KOPT-K1 (cell line): ENCODE data around the gene TMEM163.

Experiments used
- H3K27ac ChIP-seq: fragments of 200-600 bp; sonication (generic); 2 replicates; pipeline ENCODE4 v1.5.1; 2016; ENCODE audit warnings: antibody characterized with exemption, mild to moderate bottlenecking, low read depth, low read length; ENCODE audit not compliant: poor library complexity, severe bottlenecking
- H3K36me3 ChIP-seq: fragments of 200-600 bp; sonication (generic); 2 replicates; pipeline ENCODE4 v1.5.1; 2017; ENCODE audit warnings: antibody characterized with exemption, mild to moderate bottlenecking, low read length, moderate library complexity; ENCODE audit not compliant: insufficient read depth
- H3K9me3 ChIP-seq: fragments of 200-600 bp; sonication (generic); 2 replicates; pipeline ENCODE4 v1.5.1; 2017; ENCODE audit warnings: antibody characterized with exemption, low read length, mild to moderate bottlenecking; ENCODE audit not compliant: insufficient read depth, poor library complexity, severe bottlenecking

The TMEM163 gene

DNA sequence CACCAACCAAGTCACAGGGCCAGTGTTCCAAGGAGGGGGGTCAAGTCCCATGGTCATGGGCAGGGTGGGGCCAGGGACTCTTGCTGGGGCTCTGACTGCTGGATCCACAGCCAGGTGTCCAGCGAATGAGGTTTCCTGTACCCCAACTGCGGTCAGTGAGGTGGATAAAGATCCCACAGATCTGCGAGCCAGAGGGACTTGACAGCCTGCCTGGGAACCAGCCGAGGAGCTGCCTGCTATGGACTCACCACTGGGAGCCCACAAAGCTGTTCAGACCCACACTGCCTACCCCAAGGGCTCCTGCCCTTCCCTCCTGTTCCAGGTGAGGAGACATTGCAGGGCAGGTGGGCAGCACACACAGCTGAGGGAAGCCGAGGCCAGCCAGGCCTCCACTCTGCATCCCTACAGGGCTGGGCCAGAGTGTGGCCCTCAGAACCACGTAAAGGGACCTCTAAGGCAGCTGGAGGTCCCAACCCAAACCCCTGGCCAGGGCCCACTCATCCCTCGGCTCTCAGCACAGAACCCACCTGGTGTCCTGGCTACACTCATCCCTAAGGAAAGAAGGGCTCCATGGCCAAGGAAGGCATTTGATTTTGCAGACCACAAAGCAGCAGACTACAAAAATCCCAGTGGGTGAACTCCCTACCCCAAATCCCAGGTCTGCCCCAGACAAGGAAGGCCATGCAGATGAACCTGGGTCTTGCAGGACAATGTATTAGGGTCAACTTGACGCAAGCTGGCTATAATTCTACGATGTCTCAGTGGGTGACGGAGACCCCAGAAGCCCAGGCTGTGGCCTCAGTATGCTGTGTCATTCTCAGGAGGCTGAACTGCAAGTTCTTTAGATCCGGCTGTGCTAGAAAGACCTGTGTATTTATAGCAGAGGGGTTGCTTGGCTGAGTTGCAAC, 255.8 kb downstream of the TMEM163 start:
- no peaks in the 10 kb centered on the region for H3K9me3 ChIP-seq
- no peak overlapping the region for H3K27ac ChIP-seq
- no peaks in the 10 kb centered on the region for H3K36me3 ChIP-seq

- Histone ChIP-seq H3K27ac (no peak overlapping the region), H3K36me3 (no peaks in the 10 kb centered on the region), H3K9me3 (no peaks in the 10 kb centered on the region)
Observed at GRCh38 chr2:134462275-134462674, 256.5 kb downstream of the TMEM163 start.

DNA sequence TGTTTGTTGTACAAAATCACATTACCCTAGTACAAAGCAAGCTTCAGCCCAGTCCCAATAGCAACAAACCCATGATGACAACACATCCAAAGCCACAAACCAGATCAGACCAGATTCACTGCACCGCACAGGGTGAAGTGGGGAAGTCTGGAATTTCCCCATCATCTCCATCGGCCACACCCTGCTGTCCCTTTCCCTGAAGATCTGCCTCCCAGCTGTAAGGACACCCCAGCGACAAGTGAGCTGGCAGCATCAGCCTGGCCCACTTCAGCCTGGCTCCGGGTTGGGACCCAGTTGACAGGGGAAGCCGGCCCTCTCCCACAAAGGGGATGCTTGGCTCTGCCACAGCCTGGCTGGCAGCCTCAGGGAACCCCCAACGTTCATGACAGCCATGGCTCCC, 257.3 kb downstream of the TMEM163 start:
- no peaks in the 10 kb centered on the region for H3K9me3 ChIP-seq
- H3K36me3 ChIP-seq = 0 out of 2 replicates have a peak, but pooled peaks cover 1% of the 10 kb centered on the region
- no peak overlapping the region for H3K27ac ChIP-seq

DNA sequence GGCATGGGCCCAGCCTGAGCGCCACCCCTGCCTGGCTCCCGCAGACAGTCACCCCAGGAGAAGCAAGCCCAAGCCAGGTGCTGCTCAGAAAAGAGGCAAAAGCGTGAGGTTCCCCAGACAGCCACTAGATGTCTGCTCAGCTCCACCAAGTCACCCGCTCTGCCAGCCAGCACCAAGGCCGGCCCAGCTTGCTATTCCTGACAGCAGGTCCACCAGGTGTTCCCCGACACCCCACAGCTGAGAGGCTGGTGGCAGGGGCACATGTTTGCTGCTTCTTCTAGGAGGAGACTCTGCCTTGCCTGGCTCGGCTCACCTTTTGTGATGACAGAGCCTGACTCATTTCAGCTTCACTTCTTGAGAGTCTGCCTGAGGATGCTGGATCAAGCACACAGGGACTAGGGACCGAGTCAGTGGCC, 258.2 kb downstream of the TMEM163 start:
- Histone ChIP-seq H3K36me3 (peaks cover 7% of the 10 kb centered on the region; the same call in 1 of the 2 replicates), H3K9me3 (no peaks in the 10 kb centered on the region), H3K27ac (no peak overlapping the region)

- Histone ChIP-seq H3K27ac (no peak overlapping the region), H3K36me3 (peaks cover 14% of the 10 kb centered on the region; the same call in 1 of the 2 replicates), H3K9me3 (no peaks in the 10 kb centered on the region)
Observed at GRCh38 chr2:134459706-134460406, 258.9 kb downstream of the TMEM163 start.

DNA sequence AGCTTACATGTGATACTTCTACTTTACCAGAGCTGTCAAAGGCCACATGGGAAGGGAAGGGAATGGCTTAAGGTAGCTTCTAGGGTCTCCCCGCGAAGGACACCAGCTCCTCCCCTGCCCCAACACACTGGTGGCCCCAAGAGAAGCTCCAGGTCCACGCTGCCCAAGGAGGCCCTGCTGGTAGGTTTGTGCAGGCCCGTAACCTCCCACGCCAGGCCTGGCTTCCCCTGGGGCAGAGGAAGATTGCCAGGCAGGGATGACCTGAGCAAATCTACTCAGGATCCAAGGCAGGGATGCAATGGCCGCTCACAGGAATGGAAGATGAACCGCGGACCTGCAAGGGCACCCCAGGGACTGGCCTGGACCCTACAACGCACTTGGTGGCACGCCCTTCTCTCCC, 259.9 kb downstream of the TMEM163 start:
- H3K27ac ChIP-seq = no peak overlapping the region
- peaks cover 14% of the 10 kb centered on the region; the same call in 1 of the 2 replicates for H3K36me3 ChIP-seq
- H3K9me3 ChIP-seq = no peaks in the 10 kb centered on the region

DNA sequence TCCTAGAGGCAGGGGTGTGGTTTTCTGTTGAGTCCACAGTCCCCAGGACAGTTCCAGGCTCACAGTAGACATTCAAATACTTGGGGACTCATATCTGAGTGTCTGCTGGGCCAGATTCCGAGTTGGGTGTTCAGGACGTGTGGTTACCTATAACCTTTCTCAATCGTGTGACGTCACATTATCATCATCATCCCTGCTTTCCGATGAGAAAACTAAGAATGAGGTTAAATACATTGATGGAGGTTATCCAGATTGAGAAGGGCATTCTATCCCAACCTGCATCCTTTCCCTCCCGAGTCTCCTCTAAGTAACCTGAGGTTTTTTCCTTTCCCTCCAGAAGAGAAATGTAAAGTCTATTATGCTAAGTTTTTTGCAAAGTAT, 260.3 kb downstream of the TMEM163 start:
- H3K9me3 ChIP-seq = no peaks in the 10 kb centered on the region
- H3K36me3 ChIP-seq = peaks cover 14% of the 10 kb centered on the region; the same call in 1 of the 2 replicates
- no peak overlapping the region for H3K27ac ChIP-seq

DNA sequence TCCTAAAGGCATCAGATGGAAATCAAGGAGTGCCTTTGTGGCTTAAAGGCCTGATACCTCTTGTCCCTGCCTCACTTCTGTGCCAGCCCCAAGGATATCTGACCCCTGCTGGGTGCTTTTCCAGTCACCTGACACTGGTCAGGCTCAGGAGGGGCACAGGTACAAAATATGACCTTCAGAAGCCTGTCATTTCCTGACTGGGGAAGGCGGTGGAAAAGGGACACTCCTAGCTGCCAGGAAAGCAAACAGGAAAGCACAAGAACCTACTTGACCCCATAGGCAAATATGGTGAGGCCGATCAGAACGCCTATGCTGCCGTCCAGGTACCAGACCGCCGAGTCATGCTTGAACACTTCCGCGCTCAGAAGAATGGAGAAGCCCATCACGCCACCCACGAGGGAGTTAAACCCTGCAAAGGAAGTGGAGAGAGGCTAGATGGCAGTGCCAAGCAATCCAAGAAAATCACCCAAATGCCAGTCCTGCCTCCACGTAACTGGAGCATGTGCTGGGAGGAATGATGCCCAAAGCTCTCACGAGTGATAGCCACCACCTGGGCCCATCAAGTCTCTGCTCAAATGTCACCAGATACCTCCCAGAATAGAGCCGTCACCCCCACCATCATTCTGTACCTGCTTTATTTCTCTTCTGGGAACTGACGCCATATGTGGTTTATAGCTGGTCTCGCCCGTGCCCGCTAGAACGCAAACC, 260.9 kb downstream of the TMEM163 start:
- peaks cover 18% of the 10 kb centered on the region; the same call in 1 of the 2 replicates for H3K36me3 ChIP-seq
- H3K27ac ChIP-seq = no peak overlapping the region
- no peaks in the 10 kb centered on the region for H3K9me3 ChIP-seq

DNA sequence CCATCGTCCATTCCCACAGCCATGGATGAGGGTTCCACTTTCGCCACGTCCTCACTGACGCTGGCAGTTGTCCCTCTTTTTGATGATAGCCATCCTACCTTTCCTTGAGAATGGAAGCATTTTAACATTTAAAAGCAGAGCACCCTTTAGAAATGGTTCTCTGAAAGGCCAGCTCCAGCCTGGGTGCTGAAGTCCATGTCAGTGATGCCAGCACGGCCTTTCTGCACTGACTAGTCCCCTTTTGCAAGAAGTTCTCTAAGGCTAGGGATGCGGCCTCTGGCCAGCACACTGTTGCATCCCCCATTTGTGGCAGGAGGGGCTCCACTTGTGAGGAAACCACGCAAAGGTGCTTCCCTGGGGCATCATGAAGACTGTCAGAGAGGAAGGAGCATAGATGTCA, 261.4 kb downstream of the TMEM163 start:
- no peaks in the 10 kb centered on the region for H3K9me3 ChIP-seq
- no peak overlapping the region for H3K27ac ChIP-seq
- peaks cover 18% of the 10 kb centered on the region; the same call in 1 of the 2 replicates for H3K36me3 ChIP-seq

GRCh38 chr2:134455426-134455825, 263.4 kb downstream of the TMEM163 start:
- Histone ChIP-seq H3K27ac (no peak overlapping the region), H3K9me3 (no peaks in the 10 kb centered on the region), H3K36me3 (peaks cover 18% of the 10 kb centered on the region; the same call in 1 of the 2 replicates)

GRCh38 chr2:134454931-134455330, 263.9 kb downstream of the TMEM163 start:
- H3K36me3 ChIP-seq = peaks cover 20% of the 10 kb centered on the region; the same call in 1 of the 2 replicates
- H3K9me3 ChIP-seq = no peaks in the 10 kb centered on the region
- no peak overlapping the region for H3K27ac ChIP-seq

DNA sequence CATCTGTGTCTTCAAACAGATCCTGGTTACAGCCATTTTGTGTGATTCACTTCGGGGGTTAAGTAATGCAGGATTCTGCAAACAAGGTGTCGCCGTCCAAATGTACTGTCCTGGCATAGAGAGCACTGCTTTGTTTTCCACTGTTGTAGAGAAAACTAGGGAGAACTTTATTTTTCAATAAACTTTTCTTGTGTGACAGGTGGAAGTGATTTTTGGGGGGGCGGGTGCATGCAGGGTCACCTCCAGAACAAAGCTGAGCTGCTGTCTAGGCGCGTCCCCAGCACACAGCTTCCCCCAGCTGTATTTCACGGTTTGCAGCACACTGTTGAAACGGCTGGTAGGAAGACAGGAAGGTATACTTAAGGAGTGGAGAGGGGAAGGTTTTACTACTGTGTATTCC, 264.4 kb downstream of the TMEM163 start:
- no peaks in the 10 kb centered on the region for H3K9me3 ChIP-seq
- H3K27ac ChIP-seq = no peak overlapping the region
- peaks cover 25% of the 10 kb centered on the region; the same call in 1 of the 2 replicates for H3K36me3 ChIP-seq

GRCh38 chr2:134453973-134454372, 264.8 kb downstream of the TMEM163 start:
- Histone ChIP-seq H3K27ac (no peak overlapping the region), H3K9me3 (no peaks in the 10 kb centered on the region), H3K36me3 (peaks cover 28% of the 10 kb centered on the region; the same call in 1 of the 2 replicates)

GRCh38 chr2:134453476-134453875, 265.3 kb downstream of the TMEM163 start:
- Histone ChIP-seq H3K36me3 (peaks cover 28% of the 10 kb centered on the region; the same call in 1 of the 2 replicates), H3K9me3 (no peaks in the 10 kb centered on the region), H3K27ac (no peak overlapping the region)
